ENCODE data around the gene MFRP. TPM values are rescaled to one million over a fixed set of nuclear protein-coding genes. Genes with fewer than 3 reads are reported as not detected.

Gene MFRP
- total and polyA plus RNA-seq, 9 of the 15 experiments (the other 6 are each of a cell fraction or from before 2014, with no cell fraction given): not detected

DNA sequence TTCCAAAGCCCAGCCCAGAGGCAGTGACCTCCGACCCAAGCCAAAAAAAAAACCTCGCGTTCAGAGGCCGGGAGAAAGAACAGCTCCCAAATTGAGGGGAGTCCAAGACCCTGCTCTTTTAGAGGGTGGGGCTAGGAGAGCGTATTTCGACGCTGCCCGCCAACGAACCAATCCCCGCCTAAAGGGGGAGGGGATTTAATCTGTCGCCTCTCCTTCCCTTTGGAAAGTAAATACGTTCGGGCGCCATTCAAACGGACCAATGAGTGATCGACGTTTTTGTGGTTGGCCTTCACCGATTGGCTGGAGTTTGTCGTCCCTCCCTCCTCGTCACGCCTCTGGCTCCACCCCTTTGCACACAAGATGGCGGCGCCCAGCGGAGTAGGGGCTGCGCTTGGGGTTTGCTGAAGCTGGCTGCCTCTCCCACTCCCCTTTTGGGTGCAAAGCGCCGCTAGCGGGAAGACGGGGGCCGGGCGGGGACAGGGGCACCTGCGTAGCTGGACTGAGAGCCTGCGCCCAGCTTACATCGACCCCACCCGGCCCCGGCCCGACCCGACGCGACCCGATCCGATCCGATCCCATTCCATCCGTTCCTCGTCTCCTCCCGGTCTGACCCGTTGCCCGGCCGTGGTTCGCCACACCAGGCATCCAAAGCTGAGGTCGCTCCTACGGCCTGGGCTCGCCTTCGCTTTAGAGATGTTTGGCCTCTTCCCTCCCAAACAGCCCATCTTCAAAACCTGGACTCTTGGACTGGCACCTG is 12.2 kb downstream of the MFRP start, which contains the start of gene RNF26 (continued):
- TF ChIP-seq, protein P1, sequence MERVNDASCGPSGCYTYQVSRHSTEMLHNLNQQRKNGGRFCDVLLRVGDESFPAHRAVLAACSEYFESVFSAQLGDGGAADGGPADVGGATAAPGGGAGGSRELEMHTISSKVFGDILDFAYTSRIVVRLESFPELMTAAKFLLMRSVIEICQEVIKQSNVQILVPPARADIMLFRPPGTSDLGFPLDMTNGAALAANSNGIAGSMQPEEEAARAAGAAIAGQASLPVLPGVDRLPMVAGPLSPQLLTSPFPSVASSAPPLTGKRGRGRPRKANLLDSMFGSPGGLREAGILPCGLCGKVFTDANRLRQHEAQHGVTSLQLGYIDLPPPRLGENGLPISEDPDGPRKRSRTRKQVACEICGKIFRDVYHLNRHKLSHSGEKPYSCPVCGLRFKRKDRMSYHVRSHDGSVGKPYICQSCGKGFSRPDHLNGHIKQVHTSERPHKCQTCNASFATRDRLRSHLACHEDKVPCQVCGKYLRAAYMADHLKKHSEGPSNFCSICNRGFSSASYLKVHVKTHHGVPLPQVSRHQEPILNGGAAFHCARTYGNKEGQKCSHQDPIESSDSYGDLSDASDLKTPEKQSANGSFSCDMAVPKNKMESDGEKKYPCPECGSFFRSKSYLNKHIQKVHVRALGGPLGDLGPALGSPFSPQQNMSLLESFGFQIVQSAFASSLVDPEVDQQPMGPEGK (CRISPR knock-in tag; IDR thresholded peaks at IDR 0.05; ENCODE audit: borderline replicate concordance): no peak
- TF ChIP-seq, protein P2, sequence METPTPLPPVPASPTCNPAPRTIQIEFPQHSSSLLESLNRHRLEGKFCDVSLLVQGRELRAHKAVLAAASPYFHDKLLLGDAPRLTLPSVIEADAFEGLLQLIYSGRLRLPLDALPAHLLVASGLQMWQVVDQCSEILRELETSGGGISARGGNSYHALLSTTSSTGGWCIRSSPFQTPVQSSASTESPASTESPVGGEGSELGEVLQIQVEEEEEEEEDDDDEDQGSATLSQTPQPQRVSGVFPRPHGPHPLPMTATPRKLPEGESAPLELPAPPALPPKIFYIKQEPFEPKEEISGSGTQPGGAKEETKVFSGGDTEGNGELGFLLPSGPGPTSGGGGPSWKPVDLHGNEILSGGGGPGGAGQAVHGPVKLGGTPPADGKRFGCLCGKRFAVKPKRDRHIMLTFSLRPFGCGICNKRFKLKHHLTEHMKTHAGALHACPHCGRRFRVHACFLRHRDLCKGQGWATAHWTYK (CRISPR knock-in tag; IDR thresholded peaks at IDR 0.05): no peak
- 0 out of 2 replicates have a peak, but pooled peaks have one; percentile 14 for TF ChIP-seq BCOR (IDR thresholded peaks at IDR 0.05)
- peak; percentile 83 to 89 for TF ChIP-seq FOXA3 (CRISPR knock-in tag; conservative IDR thresholded peaks at IDR 0.05 in 1 of 2, IDR thresholded peaks at IDR 0.05 in 1 of 2)
- TF ChIP-seq CREB1 (IDR thresholded peaks at IDR 0.05): peak; percentile 91
- peak; percentile 88 for TF ChIP-seq CREB1 (CRISPR knock-in tag; IDR thresholded peaks at IDR 0.05)
- peak; percentile 56 for TF ChIP-seq GABPB1 (CRISPR knock-in tag; IDR thresholded peaks at IDR 0.05)
- TF ChIP-seq ZNF384 (IDR thresholded peaks at IDR 0.05; ENCODE audit: low read depth, low read length): peak; percentile 92
- TF ChIP-seq, protein P3, sequence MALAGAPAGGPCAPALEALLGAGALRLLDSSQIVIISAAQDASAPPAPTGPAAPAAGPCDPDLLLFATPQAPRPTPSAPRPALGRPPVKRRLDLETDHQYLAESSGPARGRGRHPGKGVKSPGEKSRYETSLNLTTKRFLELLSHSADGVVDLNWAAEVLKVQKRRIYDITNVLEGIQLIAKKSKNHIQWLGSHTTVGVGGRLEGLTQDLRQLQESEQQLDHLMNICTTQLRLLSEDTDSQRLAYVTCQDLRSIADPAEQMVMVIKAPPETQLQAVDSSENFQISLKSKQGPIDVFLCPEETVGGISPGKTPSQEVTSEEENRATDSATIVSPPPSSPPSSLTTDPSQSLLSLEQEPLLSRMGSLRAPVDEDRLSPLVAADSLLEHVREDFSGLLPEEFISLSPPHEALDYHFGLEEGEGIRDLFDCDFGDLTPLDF (CRISPR knock-in tag; IDR thresholded peaks at IDR 0.05): 0 out of 2 replicates have a peak, but pooled peaks have one; percentile 41
- TF ChIP-seq, protein P4, sequence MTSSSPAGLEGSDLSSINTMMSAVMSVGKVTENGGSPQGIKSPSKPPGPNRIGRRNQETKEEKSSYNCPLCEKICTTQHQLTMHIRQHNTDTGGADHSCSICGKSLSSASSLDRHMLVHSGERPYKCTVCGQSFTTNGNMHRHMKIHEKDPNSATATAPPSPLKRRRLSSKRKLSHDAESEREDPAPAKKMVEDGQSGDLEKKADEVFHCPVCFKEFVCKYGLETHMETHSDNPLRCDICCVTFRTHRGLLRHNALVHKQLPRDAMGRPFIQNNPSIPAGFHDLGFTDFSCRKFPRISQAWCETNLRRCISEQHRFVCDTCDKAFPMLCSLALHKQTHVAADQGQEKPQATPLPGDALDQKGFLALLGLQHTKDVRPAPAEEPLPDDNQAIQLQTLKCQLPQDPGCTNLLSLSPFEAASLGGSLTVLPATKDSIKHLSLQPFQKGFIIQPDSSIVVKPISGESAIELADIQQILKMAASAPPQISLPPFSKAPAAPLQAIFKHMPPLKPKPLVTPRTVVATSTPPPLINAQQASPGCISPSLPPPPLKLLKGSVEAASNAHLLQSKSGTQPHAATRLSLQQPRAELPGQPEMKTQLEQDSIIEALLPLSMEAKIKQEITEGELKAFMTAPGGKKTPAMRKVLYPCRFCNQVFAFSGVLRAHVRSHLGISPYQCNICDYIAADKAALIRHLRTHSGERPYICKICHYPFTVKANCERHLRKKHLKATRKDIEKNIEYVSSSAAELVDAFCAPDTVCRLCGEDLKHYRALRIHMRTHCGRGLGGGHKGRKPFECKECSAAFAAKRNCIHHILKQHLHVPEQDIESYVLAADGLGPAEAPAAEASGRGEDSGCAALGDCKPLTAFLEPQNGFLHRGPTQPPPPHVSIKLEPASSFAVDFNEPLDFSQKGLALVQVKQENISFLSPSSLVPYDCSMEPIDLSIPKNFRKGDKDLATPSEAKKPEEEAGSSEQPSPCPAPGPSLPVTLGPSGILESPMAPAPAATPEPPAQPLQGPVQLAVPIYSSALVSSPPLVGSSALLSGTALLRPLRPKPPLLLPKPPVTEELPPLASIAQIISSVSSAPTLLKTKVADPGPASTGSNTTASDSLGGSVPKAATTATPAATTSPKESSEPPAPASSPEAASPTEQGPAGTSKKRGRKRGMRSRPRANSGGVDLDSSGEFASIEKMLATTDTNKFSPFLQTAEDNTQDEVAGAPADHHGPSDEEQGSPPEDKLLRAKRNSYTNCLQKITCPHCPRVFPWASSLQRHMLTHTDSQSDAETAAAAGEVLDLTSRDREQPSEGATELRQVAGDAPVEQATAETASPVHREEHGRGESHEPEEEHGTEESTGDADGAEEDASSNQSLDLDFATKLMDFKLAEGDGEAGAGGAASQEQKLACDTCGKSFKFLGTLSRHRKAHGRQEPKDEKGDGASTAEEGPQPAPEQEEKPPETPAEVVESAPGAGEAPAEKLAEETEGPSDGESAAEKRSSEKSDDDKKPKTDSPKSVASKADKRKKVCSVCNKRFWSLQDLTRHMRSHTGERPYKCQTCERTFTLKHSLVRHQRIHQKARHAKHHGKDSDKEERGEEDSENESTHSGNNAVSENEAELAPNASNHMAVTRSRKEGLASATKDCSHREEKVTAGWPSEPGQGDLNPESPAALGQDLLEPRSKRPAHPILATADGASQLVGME (CRISPR knock-in tag; IDR thresholded peaks at IDR 0.05): 0 out of 2 replicates have a peak, but pooled peaks have one; percentile 17
- no peak for TF ChIP-seq CTBP1 (IDR thresholded peaks at IDR 0.05; ENCODE audit: borderline replicate concordance)
- TF ChIP-seq ZSCAN29 (IDR thresholded peaks at IDR 0.05): no peak
- peak; percentile 65; a peak in 2 of 4 replicates for TF ChIP-seq SIN3A (IDR thresholded peaks at IDR 0.05; ENCODE audit: borderline replicate concordance in 2 of 2, control insufficient read depth in 1 of 2, low read depth in 2 of 2, low read length in 2 of 2)
- TF ChIP-seq NFRKB (IDR thresholded peaks at IDR 0.05; ENCODE audit: low read depth): 0 out of 2 replicates have a peak, but pooled peaks have one; percentile 15
- peak; percentile 57 for TF ChIP-seq HCFC1 (IDR thresholded peaks at IDR 0.05; ENCODE audit: low read depth, low read length)
- no peak for TF ChIP-seq CBX2 (IDR thresholded peaks at IDR 0.05; ENCODE audit: insufficient read depth, low read length, poor library complexity, severe bottlenecking)

All from K562 (cell line).